ENCODE data around the gene FAM149B1.
"Not testable (repeated sequence)": the region's sequence is repeated elsewhere in the genome, so short reads cannot be mapped to it uniquely, and the experiment has no call there.

FAM149B1 gene

DNA sequence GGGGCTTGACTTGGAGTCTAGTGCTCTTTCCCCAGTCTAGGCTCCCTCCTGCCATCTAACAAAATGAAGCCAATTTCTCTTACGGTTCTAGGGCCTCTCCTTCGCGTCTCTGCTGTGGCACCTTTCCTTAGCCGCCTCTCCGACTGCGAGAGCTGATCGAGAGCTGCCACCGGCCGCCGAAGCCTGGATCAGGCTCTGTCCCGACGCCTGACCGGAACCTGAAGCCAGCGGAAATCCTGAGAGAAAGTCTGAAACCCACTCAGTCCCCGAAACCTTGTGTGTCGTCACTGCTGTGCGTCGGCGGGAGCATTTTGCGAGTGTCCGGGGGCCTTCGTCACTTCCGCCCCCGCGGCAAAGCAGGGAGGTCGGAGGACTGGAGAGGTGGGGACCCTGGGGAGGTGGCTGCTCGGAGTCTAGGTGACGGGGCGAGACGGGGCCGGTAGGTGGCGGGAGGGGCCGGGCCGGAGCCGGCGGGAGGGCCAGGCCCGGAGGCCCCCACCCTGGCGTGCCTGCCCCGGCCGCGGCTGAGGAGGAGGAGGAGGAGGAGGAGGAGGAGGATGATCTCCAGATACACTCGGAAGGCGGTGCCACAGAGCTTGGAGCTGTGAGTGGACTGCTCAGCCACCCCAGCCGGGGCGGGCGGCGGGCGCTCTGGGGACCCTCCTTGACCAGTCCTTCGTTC, at the start of gene FAM149B1, which contains the start of gene ECD:
Gene FAM149B1, plus strand, starts transcription at position 337 of the 682 bp plus-strand sequence. Its CDS starts 221 bp downstream, at position 558.
Gene ECD, minus strand, starts transcription at position 226 of the 682 bp plus-strand sequence. CDS start 4,071 bp downstream, outside the sequence.
- DNase-seq, result peak; percentile 98

DNA sequence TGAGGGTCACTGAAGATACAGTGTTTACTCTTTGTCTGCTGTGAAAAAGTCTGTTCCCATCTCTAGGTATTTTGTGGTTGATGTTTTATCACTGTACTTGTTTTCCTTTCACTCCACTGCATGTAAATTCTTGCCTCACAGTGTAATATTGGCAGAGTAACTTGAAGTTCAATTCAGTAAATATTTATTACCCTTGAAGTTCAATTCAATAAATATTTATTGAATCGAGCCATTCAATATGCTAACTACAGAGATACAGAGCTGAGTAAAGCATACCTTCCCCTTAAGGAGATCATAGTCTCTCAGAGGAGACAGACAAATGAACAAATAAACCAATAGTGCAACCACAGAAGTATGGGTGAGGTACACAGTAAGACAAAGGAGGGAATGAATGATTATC, 48.5 kb upstream of the FAM149B1 start:
- DNase-seq, result no peak

DNA sequence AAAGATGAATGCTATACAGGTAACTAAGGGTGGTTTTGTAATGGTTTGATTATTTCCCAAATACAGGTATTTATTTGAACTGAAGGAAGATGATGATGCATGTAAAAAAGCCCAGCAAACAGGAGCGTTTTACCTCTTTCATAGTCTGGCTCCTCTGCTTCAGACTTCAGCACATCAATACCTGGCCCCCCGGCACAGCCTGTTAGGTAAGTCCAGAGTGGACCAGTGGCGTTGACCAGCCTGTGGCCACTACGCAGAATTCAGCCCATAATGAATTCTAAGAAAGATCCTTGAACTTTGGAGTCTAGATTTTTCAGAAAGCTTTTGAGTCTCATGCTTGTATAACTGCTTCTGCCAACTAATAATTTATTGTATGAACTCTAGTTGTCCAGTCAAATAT, 48.0 kb upstream of the FAM149B1 start:
- no peak for DNase-seq

DNA sequence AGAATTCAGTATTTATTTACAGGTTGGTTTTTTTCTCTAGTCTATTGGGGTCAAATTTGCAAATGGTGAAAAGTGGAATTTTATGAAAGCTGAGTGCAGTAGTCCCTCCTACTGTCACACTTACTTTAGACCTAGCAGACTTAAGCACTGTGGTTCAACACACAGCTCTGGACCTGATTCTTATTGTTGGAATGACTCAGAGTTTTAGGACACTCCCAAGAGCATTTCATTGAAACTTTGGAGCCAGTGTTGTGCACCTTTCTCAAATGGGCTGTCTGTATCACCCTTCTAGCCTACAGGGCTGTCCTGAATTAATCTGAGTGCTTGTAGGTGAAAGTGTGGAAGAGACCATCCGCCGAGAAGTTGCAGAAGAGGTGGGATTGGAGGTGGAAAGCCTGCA, 41.6 kb upstream of the FAM149B1 start:
- no peak for DNase-seq

DNA sequence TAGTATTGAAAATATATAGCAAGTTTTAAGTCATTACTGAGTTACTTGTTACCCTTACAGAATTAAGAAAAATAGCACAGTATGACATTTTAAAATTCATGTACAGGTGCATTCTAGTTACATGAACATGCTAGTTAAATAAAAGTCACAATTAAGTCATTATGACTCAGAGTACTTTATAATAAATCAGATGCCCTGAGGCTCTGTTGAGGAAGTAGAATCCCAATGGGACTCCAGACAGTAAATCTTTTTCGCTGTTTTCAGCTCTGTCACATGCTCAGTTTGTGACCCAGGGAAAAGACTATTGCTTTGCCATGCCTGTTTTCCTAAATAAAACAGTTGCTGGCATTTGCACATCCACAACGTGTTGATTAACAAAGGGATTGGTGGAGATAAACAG, 36.6 kb upstream of the FAM149B1 start:
- DNase-seq, result no peak

DNA sequence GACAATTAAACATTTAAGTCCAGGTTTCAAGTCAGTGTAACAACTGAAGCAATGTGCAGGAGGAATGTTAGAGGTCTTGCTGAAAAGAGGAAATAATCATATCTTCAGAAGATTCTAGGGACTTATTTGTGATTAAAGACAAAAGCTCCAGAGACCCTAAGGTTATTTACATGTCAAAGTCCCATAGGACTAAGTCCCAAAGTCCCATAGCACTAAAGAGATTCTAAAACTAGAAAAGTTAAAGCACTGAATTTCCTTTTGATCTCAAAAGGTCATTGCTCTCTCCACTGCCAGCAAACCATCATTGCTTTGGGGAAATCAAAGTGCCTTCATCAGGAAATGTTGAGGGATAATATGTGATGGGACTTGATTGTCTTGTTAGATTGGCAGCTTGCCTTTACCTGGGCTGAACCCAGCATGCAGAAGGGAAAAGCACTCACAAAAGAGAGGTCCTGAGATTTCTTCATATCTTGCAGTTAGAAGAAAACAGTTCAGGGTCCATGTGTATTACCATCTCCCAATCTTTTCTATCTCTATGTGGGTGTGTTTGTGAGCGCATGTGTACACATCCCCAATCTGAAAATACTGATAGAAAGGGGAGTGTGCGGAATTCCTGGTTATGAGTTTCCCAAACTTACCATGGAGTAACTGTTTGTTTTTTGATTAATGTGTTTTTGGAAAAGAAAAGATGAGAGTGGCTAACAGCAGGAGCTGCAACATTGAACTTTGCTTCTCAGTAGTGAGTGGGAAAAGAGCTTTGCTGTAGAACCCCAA, 35.8 kb upstream of the FAM149B1 start:
- no peak for DNase-seq

DNA sequence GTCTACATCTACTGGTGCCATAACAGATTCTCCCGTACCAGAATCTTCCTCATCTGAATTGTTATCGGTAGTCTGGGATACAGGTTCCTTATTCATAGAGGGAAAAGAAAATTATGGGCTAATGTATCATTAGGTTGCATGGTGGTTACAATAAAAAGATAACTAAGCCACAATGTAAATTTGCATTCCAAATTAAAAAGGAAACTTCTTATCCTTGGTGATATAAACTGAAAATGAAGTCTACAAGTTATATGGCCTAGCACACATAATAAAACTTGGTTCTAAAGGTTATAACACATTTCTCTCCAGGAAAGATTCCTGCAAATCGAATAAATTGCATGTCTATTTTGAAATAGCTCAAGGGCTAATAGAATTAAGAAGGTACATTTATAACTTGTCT, 33.2 kb upstream of the FAM149B1 start:
- DNase-seq, result no peak

DNA sequence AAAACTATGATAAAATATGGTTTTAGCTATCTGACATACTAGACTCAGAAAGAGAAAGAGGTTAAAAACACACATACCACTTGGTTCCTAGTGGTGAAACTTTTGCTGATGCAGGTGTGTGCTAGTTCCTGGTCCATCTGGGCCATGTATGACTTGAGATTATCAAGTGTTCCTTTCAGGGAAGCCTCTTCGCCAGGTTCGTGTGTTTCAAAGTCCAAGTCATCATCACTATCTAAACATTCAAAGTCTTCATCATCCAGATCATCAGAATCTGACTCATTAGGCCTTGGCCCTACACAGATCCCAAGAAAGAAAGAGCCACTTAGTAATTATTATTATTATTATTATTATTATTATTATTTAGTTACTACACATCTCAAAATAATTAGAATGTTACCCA, 31.3 kb upstream of the FAM149B1 start:
- DNase-seq, result no peak

DNA sequence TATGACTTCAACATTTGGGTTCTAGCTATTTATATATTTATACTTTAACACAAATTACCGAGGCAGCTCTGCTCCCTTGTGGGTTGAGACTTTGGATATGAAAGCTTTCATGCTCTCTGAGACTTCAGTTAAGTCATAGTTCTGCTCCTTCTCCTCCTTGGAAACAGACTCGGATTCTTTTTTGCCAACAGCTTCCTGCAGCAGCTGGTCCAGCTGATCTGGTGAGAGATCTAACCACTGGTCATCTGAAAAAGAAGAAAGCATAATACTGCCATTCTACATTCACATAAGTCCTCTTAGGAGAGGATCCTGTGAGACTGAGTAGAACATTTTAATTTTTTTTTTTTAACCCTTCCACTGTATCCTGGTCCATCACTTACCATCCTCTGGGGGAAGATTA, 28.7 kb upstream of the FAM149B1 start:
- DNase-seq, result no peak

DNA sequence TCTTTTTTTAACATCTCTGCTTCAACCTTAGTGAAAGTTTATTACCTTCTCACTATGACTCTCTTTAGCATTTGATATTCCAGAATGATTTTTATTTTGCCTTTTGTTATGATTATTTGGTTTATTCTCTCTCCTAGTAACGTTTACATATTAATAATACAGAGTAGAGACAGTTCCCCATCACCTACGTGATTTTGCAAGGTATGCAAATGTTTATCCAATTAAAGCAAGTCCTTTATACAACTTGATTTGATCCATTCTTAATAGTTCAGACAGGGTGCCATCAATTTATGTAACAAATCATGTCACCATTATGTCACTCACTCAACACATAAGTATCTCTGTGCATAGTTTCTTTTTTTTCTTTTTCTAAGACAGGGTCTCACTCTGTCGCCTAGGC, 26.3 kb upstream of the FAM149B1 start:
- DNase-seq, result no peak

DNA sequence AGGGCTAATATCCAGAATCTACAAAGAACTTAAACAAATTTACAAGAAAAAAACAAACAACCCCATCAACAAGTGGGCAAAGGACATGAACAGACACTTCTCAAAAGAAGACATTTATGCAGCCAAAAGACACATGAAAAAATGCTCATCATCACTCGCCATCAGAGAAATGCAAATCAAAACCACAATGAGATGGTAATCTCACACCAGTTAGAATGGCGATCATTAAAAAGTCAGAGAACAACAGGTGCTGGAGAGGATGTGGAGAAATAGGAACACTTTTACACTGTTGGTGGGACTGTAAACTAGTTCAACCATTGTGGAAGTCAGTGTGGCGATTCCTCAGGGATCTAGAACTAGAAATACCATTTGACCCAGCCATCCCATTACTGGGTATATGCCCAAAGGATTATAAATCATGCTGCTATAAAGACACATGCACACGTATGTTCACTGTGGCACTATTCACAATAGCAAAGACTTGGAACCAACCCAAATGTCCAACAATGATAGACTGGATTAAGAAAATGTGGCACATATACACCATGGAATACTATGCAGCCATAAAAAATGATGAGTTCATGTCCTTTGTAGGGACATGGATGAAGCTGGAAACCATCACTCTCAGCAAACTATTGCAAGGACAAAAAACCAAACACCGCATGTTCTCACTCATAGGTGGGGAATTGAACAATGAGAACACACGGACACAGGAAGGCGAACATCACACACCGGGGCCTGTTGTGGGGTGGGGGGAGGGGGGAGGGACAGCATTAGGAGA, 17.1 kb upstream of the FAM149B1 start:
- DNase-seq, result not testable (repeated sequence)

DNA sequence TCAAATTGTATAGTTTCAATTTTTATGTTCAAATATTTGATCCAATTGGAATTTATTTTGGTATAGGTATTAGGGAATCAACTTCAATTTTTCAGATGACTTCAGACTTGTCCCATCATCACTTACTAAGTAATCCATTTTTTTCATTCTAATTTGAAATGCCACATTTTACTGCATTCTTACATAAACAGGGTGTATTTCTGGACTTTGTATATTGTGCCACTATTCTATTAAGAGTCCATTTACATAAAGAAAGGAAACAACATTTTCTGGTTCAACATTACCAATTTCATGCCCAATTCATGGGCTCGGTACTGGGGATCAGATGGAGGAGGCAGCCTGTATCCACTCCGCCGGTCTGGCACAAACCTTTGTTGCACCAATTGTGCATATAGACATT, 15.9 kb upstream of the FAM149B1 start:
- DNase-seq, result no peak

DNA sequence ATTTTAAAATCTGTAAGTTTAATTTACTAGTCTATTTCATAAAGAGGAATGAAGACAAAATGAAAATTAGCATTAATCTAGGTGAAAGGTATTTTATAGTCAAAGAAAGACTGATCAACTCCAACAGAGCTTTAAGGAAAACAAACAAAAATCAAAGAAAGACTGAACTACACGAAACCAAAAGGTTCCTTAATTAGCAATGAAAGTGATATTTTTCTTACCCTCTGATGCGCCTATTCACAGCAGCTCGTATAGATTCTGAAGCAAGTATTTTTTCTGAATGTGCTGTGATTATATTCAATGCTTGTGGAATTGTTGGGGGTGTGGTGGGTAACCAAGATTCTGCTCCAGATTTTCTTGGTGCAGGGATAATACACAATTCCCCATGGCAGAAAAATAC, 11.9 kb upstream of the FAM149B1 start:
- DNase-seq, result no peak

DNA sequence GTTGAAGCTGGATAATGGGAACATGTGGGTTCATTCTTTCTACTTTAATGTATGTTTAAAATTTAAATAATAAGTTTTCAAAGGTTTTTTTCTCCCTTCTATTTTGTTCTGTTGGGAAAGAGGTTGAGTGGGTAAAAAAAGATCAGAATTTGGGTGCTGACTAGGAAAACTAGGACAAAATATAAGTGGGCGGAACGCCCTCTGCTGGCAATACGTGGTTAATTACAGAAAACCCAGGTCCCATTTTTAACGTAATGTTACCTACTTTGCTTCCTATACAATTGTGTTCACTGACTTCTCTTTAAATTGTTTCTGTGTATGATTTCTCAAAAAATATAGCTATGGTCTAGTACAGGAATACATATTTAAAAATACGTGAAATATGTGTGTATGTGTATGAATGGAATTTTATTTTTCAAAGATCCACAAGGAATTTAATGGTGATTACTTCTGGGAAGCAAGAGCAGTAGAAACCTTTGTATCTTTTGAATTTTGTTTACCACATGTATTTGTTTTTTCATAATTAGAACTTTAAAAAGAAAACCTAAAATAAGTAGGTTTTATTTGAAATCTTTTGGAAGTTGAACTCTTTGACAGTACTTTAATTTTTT, 8.8 kb upstream of the FAM149B1 start:
- peak; percentile 73 for DNase-seq

DNA sequence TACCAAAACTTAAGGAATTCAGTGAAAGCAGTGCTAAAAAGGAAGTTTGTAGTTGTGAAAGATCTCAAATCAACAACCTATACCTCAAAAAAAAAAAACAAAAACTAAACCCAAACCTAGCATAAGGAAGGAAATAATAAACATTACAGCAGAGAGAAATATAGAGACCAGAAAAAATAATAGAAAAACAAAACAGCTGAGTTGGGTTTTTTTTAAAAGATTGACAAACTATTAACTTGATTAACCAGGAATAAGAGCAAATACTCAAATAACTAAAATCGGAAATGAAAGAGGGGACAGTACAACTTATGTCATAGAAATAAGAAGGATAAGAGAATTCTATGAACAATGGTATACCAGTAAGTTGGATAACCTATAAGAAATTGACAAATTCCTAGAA, 6.8 kb upstream of the FAM149B1 start:
- no peak for DNase-seq

DNA sequence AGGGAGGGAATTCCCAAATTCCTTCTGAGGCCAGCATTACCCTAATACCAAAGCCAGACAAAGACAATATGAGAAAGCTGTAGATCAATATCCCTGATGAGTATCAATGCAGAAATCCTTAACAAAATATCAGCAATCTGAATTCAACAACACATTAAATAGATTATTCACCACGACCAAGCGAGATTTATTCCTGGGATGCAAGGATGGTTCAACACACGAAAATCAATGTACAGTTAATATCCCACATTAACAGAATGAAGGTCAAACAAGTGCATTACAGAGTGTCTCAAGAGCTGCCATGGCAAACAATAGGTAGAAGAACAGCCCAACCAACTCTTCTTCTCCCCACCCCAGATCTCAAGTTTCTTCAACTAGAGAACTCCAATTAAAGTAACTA, 6.3 kb upstream of the FAM149B1 start:
- no peak for DNase-seq

DNA sequence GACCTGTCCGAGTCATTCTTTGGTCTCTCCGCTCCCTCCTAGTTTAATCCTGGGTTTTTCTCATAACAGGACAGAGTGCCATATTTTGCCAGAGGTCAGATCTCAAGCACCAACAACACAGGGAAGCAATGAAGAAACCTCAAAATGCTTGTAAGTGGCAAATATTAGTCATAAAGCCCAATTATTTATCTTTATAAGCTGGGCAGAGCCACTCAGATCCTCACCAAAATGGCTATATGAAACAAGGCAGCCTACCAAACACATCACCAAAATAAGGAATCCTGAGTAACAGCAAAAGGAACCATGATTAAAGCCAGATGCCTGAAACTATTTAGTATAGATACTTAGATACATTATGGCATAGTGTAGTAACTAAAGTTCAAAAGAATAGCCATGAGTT, 4.8 kb upstream of the FAM149B1 start:
- DNase-seq, result no peak

DNA sequence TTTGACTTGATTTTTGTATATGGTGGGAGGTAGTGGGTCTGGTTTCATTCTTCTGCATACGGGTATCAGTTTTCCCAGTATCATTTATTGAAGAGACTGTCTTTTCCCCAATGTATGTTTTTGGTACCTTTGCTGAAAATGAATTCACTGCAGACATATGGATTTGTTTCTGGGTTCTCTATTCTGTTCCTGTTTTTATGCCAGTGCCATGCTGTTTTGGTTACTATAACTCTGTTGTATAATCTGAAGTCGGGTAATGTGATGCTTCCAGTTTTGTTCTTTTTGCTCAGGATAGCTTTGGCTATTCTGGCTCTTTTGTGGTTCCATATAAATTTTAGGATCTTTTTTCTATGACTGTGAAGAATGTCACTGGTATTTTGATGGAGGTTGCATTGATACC, 947 bp upstream of the FAM149B1 start:
- no peak for DNase-seq

DNA sequence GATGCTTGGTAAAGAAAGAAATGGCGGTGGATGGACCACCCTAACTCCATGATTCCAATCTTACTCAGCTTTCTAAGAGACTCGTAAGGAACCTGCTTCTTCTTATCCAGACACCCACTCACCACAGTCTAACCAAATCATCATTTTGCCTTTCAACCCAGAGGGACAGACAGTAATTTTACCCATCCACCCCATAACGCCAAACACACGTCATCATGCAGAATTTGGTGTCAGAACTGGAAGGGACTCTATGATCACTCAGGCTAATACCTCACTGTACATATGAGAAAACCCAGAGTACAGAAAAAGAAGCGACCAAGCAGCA, 499 bp upstream of the FAM149B1 start:
- no peak for DNase-seq

DNA sequence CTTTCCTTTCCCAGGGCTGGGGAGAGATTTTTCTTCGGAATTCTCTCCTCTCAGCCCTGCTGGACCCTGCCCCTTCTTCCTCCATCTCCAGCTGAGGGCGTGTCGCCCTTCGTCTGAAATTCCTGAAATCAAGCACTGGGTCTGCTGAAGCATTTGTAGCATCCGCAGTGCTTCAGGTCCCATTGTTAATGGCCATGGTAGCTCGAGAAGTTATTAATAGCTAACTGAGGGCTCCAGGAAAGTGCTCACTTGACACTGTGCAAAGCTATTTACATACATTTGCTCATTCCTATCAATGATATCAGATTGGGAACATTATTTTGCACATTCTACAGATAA, 515 bp downstream of the FAM149B1 start:
- no peak for DNase-seq

DNA sequence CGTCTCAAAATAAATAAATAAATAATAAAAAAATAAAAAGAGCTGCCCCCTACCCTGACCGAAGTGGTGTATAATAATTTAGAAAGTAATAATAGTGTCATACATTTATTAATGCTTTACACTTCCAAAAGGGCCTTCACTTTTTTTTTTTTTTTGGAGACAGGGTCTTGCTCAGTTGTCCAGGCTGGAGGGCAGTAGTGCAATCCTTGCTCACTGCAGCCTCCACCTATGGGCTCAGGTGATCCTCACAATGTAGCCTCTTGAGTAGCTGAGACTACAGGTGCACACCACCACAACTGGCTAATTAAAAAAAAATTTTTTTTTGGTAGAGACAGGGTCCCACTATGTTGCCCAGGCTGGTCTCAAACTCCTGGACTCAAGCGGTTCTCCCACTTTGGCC, 1.4 kb downstream of the FAM149B1 start:
- DNase-seq, result no peak

DNA sequence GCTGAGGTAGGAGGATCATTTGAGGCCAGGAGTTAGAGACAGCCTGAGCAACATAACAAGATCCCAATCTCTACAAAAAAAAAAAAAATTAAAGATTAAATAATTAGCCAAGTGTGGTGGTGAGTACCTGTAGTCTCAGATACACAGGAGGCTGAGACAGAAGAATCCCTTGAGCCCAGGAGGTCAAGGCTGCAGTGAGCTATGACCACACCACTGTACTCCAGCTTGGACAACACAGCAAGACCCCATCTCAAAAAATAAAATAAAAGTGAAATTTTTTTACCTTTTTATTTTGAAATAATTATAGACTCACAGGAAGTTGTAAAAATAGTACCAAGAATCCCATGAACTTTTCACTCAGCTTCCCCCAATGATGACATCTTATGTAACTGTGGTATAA, 4.9 kb downstream of the FAM149B1 start:
- no peak for DNase-seq

DNA sequence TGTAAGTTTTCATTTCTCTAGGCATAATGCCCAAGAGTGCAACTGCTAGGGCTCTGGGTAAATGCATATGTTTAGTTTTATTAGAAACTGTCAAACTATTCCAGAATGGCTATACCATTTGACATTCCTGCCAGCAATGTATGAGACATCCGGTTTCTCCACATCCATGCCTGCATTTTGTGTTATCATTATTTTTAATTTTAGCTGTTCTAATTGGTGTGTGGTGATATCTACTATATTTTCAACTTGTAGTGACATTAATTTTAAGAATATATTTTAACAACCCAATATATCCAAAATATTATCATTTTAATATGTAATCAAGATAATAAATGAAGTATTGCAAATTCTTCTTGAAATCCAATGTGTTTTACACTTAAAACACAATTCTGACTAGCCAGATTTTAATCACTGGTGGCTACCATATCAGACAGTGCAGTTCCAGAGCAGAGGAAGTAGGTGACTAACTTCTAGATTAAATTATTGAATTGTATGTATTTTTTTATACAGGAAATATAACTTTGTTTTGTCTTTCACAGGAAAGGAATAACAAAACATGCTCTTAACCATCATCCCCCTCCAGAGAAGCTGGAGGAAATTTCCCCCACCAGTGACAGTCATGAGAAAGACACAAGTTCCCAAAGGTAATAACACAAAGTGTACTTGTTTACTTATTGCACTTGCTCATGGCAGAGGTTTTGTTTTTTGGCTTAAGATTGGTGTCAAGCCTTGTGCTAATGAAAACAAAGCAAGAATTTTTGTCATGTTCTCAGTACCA, 6.4 kb downstream of the FAM149B1 start:
- peak; percentile 14 for DNase-seq
